Measurements from ENCODE around the gene STX1A. TPM values are rescaled to one million over a fixed set of nuclear protein-coding genes. Genes with fewer than 3 reads are reported as not detected.

Gene STX1A
- total RNA-seq: 1 to 10 TPM in 8 of 9 donors, under 1 TPM in 1; 0.52 to 8.0 (median 4.5) TPM
- polyA plus RNA-seq: 10 to 100 TPM in 1 of 3 donors, 1 to 10 TPM in 2; 5.3 to 28.1 (median 7.2) TPM
- long read RNA-seq, donor 1: 0 reads
- long read RNA-seq, donor 2: 0 reads
- long read RNA-seq, donor 3: 0 reads
- long read RNA-seq, donor 4: 0 reads
- long read RNA-seq, donor 5, partial matches to known transcripts: 0 of 5 reads
- long read RNA-seq, donor 5, other reads (novel, unspliced or antisense): 5 of 5 reads
- long read RNA-seq, donor 6, partial matches to known transcripts: 0 of 5 reads
- long read RNA-seq, donor 6, other reads (novel, unspliced or antisense): 2 of 5 reads
- long read RNA-seq, donor 7: 0 reads
- long read RNA-seq, donor 8: 0 reads
- long read RNA-seq, donor 9: 0 reads
- long read RNA-seq, donor 10: 0 reads

DNA sequence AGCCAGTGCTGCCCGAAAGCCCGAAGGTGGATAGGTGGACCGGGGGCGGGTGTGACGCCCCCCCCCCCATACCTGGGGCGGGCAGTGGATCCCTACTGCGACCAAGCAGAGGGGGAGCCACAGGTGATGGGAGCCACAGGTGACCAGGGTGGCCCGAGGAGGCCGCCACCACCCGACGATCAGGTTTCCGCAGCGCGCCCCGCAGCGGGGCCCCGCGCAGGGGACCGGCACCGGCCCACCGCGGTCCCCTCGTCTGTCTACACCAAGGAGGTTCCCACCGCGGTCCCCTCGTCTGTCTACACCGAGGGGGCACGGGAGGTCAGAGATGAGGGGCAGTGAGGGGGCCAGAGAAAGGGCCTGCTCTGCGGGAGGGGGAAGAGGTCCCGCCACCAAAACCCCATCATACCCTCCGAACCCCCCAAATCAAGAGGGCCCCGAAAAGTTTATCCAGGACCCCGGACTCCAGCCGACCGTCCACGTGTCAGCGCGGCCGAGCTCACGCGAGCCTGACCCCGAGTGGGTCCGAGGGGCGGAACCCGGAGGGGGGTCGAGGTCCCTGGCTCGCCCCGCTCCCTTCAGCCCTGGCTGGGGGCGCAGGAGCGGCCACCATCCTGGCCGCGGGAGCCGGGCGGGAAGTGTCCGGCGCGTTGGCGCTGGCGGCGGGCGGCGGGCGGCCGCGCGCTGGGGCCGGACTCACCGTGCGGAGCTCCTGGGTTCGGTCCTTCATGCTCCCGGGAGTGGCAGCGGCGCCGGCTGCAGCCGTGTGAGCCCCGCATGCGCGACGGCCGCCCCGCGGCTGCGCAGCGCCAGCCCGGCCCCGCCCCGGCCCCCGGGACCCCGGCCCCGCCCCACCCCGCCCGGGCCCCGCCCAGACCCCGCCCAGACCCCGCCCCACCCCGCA lies at the start of gene STX1A:
Gene STX1A (minus strand): TSS at position 765 of the 901 bp plus-strand sequence. CDS start 38 bp downstream, at position 727.
- H3K27me3 ChIP-seq: no peaks in the 10 kb centered on the region
- TF ChIP-seq POLR2A (IDR thresholded peaks at IDR 0.05): peak; percentile 32 to 33
- TF ChIP-seq, protein P1, sequence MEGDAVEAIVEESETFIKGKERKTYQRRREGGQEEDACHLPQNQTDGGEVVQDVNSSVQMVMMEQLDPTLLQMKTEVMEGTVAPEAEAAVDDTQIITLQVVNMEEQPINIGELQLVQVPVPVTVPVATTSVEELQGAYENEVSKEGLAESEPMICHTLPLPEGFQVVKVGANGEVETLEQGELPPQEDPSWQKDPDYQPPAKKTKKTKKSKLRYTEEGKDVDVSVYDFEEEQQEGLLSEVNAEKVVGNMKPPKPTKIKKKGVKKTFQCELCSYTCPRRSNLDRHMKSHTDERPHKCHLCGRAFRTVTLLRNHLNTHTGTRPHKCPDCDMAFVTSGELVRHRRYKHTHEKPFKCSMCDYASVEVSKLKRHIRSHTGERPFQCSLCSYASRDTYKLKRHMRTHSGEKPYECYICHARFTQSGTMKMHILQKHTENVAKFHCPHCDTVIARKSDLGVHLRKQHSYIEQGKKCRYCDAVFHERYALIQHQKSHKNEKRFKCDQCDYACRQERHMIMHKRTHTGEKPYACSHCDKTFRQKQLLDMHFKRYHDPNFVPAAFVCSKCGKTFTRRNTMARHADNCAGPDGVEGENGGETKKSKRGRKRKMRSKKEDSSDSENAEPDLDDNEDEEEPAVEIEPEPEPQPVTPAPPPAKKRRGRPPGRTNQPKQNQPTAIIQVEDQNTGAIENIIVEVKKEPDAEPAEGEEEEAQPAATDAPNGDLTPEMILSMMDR (IDR thresholded peaks at IDR 0.05): no peak
- H3K36me3 ChIP-seq (replicated peaks in 1 of 2): no peaks in the 10 kb centered on the region
- H3K27ac ChIP-seq: no peak within 1 kb of the TSS
- no peaks in the 10 kb centered on the region for H3K9me3 ChIP-seq (replicated peaks in 1 of 3)
- H3K4me3 ChIP-seq: peak within 1 kb of the TSS in 3 of 4 donors; percentile 33 to 89 (median 59)
- 1 to 10% (median 2%) methylated on average over 8 to 94 of the region's 96 CpGs for WGBS, 4 donors
- DNase-seq: peak; percentile 56 to 80 (median 70)
- intact Hi-C loops (cut with DNase I): no loop called here
- peaks cover 8 to 16% of the 10 kb centered on the region in 2 donors for H3K4me1 ChIP-seq (replicated peaks in 1 of 2)

DNA sequence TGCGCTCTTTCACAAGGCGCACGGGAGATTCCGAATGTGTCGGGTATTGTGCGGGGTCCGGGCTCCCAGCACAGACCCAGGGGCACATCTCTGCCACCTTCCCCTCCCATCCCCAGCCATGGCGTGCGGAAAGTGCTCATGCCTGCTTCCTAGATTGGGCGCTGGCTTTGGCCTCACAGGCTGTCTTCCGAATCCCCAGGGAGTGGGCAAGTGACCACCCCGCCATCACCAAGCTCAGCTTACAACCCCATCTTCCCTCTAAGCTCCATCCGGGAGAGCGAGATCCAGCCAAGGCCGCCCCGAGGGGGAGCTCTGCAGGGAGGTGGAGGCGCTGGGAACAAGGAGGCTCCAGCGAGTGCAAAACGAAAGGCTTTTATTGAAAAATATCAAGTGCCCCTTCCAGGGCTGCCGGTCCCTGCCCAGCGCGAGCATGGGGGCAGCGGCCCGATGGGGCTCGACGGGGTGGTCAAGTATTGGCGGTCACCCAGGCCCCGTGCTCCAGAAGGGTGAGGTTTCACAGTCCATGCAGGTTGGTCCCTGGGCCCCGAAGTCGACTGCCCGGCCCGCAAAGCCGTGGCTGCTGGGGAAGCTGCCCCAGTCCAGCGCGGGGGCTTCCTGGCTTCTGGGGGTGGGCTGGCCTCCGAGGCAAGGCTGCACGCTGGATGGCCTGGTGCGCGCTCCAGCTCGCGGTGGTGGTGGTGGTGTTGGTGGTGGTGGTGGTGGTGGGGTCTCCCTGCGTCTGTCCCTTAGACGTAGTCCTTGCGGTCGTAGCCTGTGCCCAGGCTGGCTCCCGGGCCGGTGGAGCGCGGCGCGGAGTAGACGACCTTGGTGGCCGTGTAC lies 49.4 kb upstream of the STX1A start:
- TF ChIP-seq, protein P1 (IDR thresholded peaks at IDR 0.05): no peak
- TF ChIP-seq POLR2A (IDR thresholded peaks at IDR 0.05): no peak
- Histone ChIP-seq H3K27me3 (peaks cover 26% of the 10 kb centered on the region), H3K36me3 (replicated peaks in 1 of 2) (no peaks in the 10 kb centered on the region), H3K4me3 (no peak overlapping the region), H3K27ac (no peak overlapping the region), H3K4me1 (replicated peaks in 1 of 2) (peaks cover 0 to 8% of the 10 kb centered on the region in 2 donors), H3K9me3 (replicated peaks in 1 of 3) (no peaks in the 10 kb centered on the region)
- no peak for DNase-seq
- intact Hi-C loops (cut with DNase I): no loop called here
- WGBS, 4 donors: 17 to 45% (median 28%) methylated on average over 11 to 53 of the region's 53 CpGs

DNA sequence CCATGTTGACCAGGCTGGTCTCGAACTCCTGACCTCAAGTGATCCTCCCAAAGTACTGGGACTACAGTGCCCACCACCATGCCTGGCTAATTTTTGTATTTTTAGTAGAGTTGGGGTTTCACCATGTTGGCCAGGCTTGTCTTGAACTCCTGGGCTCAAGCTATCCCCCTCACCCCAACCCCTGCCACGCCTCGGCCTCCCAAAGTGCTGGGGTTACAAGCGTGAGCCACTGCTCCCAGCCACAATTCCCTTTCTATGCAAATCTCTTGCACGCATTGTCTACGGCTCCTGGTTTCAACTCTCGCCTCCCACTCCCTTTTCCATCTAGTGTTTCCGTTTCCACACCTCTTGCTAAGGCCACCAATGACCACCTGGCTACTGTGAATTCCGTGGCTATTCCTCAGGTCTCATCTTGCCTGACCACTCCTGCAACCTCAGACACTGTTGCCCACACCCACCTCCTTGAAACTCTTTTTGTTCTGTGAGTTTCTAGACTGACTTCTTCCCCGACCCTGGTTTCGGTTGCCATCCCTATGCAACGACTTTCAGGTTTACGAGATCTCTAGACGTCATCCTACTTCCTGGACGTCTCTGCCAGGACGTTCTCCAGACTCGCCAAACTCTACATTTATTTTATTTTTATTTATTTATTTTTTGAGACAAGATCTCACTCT lies 47.2 kb upstream of the STX1A start:
- H3K4me1 ChIP-seq (replicated peaks in 1 of 2): peaks cover 0 to 8% of the 10 kb centered on the region in 2 donors
- no peaks in the 10 kb centered on the region for H3K36me3 ChIP-seq (replicated peaks in 1 of 2)
- H3K4me3 ChIP-seq: no peak overlapping the region
- H3K27me3 ChIP-seq: peaks cover 26% of the 10 kb centered on the region
- no peak for DNase-seq
- TF ChIP-seq POLR2A (IDR thresholded peaks at IDR 0.05): no peak
- TF ChIP-seq, protein P1 (IDR thresholded peaks at IDR 0.05): no peak
- intact Hi-C loops (cut with DNase I): no loop called here
- H3K27ac ChIP-seq: no peak overlapping the region
- 82 to 88% (median 85%) methylated on average over 17 of the region's 17 CpGs for WGBS, 4 donors
- no peaks in the 10 kb centered on the region for H3K9me3 ChIP-seq (replicated peaks in 1 of 3)
